ENCODE measurements around the gene GAPDH.
"Not testable (repeated sequence)": the region's sequence is repeated elsewhere in the genome, so short reads cannot be mapped to it uniquely, and the experiment has no call there.

The GAPDH gene

GRCh38 chr12:6547987-6548386 lies 13.7 kb downstream of the GAPDH start:
- no peak for DNase-seq

GRCh38 chr12:6548556-6548955 lies 14.2 kb downstream of the GAPDH start:
- no peak for DNase-seq

GRCh38 chr12:6548966-6549683 lies 14.8 kb downstream of the GAPDH start:
- no peak for DNase-seq

GRCh38 chr12:6549684-6550151 lies 15.4 kb downstream of the GAPDH start:
- no peak for DNase-seq

GRCh38 chr12:6550294-6551062 lies 16.2 kb downstream of the GAPDH start:
- DNase-seq = no peak

- peak in 1 of 2 experiments; percentile 5 for DNase-seq
Measured at GRCh38 chr12:6551063-6551461, 16.7 kb downstream of the GAPDH start.

- peak in 1 of 2 experiments; percentile 24 for DNase-seq
Measured at GRCh38 chr12:6551496-6552139, 17.3 kb downstream of the GAPDH start.

GRCh38 chr12:6552140-6552551 lies 17.8 kb downstream of the GAPDH start:
- DNase-seq = peak in 1 of 2 experiments; percentile 24

GRCh38 chr12:6553051-6553868 lies 18.9 kb downstream of the GAPDH start:
- DNase-seq = no peak

GRCh38 chr12:6554168-6555017 lies 20.1 kb downstream of the GAPDH start:
- DNase-seq = peak; percentile 10 to 60

GRCh38 chr12:6555018-6555691 lies 20.8 kb downstream of the GAPDH start:
- DNase-seq = no peak

- DNase-seq = not testable (repeated sequence)
Measured at GRCh38 chr12:6556496-6556817, 22.1 kb downstream of the GAPDH start.

- DNase-seq = no peak
Measured at GRCh38 chr12:6556857-6557256, 22.5 kb downstream of the GAPDH start.

GRCh38 chr12:6558014-6558760 lies 23.9 kb downstream of the GAPDH start:
- not testable (repeated sequence) for DNase-seq

GRCh38 chr12:6559500-6559899 lies 25.2 kb downstream of the GAPDH start:
- no peak for DNase-seq

GRCh38 chr12:6560501-6561205 lies 26.3 kb downstream of the GAPDH start:
- no peak for DNase-seq

GRCh38 chr12:6562881-6563280 lies 28.6 kb downstream of the GAPDH start:
- DNase-seq = no peak

GRCh38 chr12:6563448-6564050 lies 29.2 kb downstream of the GAPDH start:
- DNase-seq = no peak

- no peak for DNase-seq
Measured at GRCh38 chr12:6567112-6567670, 32.9 kb downstream of the GAPDH start.

All from cerebellar nuclear complex (tissue), 1 donor.